Measurements from ENCODE around the gene TOPBP1.

Gene TOPBP1

DNA sequence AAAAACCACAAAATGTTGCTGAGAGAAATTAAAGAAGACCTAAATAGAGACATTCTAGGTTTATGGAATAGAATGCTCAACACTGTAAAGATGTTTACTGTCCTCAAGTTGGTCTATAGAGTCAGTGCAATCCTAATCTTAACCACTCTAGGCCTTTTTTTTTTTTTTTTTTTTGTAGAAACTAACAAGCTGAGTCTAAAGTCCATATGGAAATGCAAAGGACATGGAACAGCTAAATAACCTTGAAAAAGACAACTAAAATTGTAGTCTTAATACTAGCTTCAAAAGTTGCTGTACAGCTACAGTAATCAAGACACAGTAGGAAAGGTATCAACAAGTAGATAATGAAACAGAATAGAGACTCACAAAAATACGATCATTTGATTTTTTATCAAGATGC lies 55.4 kb downstream of the TOPBP1 start:
- no peak for DNase-seq

DNA sequence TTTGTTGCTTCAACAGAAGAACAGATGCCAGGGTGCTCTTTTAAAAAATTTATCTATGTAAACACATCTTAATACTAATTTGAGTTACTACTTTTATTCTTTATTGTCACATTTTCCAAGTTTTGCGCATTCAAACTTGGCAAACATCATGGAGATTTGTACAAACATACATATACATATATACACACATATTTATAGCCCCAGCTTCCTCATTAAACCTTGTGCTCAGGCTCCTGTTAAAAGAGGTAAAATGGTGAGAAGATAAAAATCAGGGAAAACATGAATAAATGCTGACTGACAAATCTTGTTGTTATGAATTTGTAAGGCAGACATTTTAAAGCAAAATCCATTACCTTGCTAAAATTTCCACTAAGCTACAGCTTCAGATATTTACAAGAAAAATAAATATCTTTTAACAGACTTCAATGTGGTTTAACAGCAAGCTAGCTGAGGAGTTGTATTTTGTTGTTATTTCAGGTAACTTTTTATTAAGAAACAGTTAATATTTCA lies 61.1 kb downstream of the TOPBP1 start:
- DNase-seq = no peak

DNA sequence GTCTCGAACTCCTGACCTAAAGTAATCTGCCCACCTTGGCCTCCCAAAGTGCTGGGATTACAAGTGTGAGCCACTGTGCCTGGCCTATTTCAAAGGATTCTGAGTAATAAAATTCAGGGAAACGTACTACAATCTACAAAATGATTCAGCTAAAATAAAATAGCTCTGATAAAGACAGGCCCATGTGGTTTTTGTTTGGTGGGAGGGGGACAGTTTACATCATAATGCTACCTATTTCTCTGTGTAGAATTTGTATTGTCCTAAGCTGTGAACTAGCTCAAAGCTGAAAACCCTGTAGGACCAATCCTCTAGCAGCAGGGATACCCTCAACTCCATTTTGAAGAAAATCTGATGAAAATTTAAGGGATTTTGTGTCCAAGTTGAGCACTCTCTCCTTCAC lies 62.5 kb downstream of the TOPBP1 start:
- DNase-seq = no peak

DNA sequence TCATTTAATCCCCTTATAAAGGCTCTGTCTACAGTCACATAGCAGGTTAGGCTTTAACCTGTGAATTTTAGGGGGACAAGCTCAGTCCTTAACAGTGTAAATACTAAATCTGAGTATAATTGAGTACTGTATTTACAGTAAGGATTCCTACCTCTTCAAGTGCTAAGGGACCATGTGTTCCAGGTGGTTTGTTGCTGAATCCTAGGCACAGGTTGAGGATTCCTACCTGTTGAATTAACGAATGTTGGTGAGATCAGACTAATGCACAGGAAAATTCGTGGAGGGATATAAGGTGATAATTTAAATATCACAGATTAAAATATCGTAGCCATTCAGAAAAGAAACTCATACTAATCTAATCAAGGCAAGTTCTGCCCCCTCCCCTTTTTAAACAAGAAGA lies 63.3 kb downstream of the TOPBP1 start:
- DNase-seq = no peak

DNA sequence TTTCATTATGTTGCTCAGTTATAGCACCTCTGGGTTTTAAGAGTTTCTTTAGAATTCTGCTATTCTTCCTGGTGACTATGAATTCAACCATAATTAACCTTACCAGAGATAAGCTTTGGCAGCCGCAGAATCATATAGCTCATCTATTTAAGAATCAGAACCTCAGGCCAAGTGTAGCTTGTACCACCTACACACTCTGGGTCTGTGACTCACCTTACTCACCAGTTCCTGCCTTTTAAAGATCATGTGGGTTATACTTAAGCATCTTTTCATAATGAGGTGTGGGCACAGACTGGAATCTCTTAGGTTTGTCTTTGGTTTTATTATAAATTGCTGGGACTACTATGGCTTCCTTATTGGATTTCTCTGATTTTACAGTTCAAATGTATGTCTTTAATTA lies 66.4 kb downstream of the TOPBP1 start:
- no peak for DNase-seq

DNA sequence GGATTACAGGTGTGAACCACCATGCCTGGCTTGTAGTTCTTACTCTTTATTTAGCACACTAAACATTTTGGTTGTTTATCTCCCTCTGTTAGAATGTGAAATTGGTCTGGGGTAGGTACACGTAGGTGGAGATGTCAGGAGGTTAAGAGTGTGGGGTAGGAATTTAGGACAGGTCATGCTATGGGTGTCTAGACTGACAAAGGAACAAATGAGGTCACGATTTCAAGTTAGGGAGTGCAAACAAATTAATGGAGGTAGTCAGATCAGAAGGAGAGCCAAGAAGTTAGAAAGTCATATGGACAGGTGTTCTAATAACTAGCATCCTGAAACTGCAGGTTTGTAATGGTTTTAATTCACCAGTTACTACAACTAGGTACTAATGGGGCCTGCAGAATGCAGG lies 68.5 kb downstream of the TOPBP1 start:
- no peak for DNase-seq

DNA sequence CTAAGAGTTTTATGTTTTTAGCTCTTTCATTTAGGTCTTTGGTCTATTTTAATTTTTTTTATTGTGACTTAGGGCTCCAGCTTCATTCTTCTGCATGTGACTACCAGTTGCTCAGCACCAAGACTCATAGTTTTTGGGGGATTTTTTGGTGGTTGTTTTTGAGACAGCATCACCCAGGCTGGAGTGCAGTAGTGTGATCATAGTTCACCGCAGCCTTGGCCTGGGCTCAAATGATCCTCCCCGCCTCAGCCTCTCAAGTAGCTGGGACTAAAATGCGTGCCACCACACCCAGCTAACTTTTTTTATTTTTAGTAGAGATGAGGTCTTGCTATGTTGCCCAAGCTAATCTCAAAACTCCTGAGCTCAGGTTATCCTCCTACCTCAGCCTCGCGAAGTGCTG lies 68.9 kb downstream of the TOPBP1 start:
- DNase-seq = no peak

DNA sequence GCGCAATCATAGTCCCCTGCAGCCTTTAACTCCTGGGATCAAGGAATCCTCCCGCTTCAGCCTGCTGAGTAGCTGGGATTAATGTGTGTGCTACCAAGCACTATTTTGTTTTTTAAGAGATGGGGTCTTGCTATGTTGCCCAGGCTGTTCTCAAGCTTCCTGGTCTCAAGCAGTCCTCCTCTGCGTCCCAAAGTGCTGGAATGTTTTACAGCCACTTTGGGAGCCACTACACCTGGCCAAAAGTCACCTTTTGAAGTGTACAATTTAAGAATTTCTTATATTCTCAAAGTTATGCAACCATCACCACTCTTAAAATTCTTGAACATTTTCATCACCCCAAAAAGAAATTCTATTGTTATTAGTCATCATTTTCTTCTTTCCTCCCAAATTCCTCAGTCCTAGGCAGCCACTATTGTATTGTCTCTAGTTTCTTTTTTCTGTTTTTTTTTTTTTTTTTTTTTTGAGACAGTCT lies 70.4 kb downstream of the TOPBP1 start:
- DNase-seq = no peak

DNA sequence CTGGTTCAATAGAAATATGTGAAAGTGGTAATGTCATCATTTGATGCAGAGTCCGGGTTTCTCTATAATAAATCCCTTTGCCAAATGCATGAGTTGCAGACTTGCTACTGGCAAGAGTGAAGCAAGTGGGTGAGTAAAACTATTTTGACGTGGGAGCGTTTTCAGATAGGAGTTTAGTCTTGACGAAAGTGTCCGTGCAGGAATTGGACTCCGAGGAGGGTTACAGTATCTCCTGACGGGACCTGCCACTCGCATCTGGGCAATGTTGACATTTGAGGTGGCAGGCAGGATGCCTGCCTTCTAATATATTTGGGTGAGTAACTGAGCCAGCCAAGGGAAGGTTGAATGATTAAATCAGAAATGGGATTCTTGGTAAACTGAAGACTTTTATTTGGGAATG lies 72.2 kb downstream of the TOPBP1 start:
- no peak for DNase-seq

DNA sequence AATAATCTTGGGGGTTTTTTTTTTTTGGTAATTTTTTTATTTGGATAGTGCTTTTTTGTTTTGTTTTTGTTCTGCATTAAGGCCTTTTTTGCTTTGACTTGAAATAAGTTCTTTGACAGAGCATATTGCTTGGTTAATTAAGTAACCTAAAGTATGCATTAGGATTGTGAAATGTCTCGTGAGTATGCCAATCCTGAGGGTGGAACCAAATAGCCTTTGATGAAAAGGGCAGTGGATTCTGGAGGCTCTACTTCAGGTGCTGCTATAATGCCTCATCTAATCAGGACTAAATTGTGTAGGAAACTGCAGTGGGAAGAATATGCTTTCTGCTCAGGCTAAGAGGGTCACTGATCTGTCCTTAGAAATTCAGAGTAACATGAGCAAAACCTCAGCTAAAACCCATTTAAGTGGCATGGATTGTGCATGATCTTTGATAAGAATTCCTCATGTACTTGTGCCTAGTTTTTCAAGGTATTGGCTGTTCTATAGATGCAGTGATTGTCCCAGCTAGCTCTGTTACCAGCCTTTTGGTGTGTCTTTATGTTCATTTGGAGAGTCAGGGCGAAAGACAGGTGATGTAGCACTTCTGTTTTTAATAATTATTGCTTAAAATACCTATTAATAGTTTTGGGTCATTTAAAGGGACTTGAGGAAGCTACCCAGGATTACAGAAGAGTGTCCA lies 72.8 kb downstream of the TOPBP1 start:
- DNase-seq = no peak

DNA sequence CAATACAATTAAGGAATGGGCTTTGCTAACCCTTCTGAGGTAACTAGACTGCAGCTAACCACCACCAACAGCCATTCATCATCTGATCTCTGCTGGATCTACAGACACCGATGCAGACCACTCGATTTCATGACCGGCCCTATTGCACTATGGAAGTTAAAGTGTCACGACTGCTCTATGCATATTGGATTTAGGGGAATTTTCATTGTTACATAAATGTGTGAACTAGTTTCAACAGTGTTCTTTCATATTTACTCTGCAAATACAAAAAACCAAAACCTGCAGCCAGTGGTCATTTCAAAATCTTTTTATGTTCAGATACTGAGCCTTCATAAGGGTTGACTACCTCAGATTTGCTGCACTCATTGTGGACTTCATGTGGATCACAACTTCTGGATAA lies 73.7 kb downstream of the TOPBP1 start:
- DNase-seq = no peak

DNA sequence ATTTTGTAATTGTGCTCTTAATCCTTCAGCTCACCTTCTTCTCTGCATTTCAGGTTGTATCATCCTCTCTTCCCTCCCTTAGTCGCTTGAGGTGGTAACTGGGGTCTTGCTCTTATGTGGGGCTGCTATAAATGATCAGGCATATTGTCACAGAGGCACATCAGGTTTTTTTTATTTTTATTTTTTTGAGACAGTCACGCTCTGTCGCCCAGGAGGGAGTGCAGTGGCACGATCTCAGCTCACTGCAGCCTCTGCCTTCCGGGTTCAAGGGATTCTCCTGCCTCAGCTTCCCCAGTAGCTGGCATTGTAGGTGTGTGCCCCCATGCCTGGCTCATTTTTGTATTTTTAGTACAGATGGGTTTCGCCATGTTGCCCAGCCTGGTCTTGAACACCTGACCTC lies 78.3 kb downstream of the TOPBP1 start:
- no peak for DNase-seq

DNA sequence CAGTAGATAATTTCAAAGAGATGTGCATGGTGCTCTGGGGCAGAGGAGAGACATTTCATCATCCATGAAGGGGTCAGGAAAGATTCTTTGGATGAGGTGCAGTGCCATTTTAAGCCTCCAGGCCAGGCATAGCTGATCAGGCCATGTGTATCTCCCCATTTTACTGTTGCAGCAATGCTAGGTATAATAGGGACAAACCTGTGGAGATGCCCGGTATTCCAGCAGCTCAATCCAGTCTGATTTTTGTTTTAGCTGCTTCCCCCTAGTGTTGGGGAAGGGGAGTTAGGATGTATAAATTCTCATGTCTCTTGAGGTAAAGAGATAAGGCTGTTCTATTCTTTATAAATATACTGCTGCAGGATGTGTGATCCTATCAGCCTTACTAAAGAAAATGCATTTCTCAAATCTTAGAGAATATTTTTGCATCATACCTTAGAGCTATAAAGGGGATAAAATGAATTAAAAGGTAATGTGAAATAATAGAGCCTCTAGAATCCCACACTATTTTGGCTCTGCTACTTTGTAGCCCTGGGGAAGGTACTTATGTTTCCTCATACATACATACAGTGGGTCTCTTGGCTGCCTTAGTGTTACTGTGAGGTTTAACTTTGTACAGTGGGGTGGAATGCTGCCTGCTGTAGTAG lies 83.1 kb downstream of the TOPBP1 start:
- DNase-seq = no peak

DNA sequence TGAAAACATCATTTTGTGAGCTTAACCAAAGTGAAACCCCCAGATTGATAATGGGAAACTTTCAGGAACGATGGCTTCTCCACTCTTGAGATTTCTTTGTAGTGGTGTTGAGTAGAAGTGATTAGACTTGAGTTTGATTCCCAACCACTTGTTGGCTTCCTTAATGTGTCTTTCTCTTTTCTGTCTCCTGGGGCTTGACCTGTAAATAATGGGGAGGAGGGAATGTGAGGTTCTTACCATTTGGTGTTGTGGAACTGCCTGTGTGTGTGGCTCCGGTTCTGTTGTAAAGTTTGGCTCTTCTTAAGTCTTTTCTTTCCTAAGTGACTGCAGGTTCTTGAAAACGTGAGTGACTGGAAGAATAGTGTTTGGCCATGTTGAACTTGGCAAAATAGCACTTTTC lies 85.6 kb downstream of the TOPBP1 start:
- DNase-seq = no peak

DNA sequence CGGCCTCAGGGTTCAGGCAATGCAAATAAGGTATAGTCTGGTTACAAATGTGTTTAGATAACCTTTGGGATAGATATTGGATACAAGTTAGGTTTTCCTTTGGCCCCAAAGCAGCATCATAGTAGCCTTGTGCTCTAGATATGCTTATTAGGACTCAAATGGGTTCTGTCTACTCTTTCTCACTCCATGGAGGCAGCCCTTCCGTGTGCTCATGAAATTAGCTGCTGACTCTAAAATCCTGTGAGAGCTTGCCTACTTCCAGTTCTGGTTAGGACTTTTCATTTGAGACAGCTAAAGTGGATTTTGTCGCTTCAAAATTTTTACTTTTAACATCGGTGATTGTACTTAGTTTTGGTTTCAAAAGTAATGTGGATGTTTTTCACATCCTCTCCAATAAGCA lies 86.7 kb downstream of the TOPBP1 start:
- no peak for DNase-seq

DNA sequence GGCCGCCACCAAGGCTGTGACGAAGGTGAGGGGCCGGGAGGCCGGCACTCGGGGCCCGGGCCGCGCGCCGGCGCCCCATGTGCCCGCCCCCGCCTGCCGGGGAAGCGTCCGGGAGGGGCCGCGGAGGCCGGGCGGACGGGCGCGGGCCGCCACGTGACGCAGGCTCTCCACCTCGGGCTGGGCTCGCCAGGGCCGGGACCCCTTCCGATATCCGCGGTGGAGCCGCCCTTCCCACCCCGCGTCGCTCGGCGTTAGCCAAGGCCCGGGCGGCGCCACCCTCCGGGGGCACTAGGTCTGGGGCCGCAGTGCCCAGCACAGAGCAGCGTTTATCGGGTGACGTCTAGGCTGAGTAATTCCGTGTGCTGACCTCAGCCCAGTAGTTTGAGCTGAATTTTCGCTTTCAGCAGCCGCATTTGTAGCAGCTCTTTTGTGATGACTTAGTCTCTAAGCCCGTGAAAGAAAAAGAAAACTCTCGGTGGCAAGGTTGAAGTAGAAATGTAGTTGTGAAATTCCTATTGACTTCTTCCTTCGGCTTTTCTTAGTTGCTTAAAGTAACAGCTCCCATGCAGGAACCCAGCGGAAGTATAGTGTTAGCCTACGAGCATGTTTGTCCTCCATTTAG lies 87.4 kb downstream of the TOPBP1 start:
- DNase-seq = peak; percentile 89

DNA sequence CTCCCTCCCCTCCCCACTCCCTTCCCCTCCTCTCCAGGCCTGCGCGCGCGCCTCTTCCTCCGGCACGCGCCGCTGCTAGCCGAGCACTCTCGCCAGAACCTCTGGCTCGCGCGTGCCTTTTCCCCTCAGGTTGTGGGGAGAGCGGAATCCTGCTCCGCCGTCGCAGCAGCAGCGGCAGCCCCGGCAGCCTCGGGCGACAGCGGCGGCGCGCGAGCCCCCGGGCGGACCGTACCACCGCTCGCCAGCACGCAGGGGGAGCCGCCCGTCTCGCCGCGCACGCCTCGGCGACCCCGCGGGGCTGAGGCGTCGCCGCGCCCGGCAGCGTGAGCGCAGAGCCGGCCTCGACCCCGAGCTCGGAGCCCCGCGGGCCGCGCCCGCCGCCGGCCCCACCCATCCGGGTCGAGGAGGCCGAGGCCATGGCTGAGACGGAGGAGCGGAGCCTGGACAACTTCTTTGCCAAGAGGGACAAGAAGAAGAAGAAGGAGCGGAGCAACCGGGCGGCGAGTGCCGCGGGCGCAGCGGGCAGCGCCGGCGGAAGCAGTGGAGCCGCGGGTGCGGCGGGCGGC lies 88.0 kb downstream of the TOPBP1 start, which contains the start of gene CDV3:
TSS of gene CDV3 (plus strand) at position 58 of the 566 bp plus-strand sequence. CDS start at position 417, 359 bp downstream.
- DNase-seq = no peak

DNA sequence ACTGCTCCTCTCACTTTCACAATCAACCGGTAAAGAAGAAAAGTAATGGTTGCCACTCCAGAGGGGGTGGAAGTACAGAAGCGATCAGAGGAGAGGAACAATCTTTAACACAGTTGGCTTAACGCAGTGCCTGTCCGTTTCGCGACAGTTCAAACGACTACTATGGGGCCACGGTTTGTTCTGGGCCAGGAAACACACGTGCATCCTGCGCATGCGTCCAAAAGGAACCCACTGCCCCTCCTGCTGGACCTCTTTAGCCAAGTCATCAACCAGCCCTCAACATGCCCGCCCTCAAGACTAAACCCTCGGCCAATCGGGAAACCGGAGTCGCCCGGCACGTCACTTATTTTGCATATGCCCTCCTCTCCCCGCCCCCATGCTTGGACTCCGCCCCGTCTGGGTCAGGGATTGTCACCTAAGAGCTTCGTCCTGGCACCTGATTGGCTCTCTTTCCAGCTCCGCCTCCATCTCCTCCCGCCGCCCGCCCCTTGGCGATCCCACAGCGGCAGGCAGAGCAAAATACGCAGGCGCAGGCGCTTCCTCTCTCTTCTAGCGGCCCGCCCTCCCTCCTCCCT lies 88.6 kb downstream of the TOPBP1 start:
- peak; percentile 98 for DNase-seq

DNA sequence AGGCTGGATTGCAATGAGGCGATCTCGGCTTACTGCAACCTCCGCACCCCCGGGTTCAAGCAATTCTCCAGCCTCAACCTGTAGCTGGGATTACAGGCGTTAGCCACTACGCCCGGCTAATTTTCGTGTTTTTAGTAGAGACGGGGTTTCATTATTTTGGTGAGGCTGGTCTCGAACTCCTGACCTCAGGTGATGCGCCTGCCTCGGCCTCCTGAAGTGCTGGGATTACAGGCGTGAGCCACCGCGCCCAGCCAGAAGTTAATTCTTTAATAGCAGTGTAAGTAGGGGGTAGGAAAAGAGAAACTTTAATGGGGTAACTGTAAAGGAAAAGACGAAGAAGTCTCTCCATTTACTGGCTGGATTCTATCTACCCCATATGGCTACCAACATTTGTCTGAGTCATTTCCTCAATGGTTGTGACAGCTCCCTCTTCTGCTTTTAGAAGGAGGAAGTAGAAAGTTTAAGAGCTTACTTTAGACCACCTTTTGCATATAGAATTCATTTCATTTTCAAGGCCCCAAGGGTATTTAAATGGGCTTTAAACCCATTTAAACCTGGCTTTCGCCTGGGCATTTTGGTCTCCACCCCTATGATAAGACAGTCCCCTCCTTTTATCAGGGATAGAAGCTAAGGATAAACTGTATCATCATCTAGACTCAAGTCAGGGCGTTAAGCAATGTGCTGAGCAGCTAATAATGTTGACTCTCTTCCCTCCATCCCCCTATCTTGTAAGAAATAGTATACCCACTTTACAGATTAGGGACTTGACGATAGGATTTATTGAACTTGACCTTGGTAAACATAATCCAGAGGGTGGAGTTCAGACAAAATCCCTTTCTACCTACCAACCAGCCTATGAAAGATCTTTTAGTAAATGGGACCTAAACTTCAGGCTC lies 89.3 kb downstream of the TOPBP1 start:
- DNase-seq = no peak

DNA sequence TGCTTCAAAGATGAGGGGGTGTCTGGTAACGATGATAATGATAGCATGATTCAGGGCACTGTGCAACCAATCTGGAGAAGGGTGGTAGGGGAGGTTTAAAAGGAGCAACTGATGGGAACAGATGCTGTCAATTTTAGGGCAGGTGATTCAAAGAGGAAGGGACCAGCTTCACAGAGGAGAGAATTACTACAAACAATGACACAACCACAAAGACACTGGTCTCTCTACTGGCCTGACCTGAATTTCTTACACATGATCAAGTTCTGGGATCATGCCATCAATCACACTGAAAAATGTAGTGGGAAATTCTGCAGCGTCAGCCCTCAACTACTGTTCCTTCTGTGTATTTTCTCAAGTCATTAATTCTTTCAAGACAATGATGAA lies 90.8 kb downstream of the TOPBP1 start:
- no peak for DNase-seq

DNA sequence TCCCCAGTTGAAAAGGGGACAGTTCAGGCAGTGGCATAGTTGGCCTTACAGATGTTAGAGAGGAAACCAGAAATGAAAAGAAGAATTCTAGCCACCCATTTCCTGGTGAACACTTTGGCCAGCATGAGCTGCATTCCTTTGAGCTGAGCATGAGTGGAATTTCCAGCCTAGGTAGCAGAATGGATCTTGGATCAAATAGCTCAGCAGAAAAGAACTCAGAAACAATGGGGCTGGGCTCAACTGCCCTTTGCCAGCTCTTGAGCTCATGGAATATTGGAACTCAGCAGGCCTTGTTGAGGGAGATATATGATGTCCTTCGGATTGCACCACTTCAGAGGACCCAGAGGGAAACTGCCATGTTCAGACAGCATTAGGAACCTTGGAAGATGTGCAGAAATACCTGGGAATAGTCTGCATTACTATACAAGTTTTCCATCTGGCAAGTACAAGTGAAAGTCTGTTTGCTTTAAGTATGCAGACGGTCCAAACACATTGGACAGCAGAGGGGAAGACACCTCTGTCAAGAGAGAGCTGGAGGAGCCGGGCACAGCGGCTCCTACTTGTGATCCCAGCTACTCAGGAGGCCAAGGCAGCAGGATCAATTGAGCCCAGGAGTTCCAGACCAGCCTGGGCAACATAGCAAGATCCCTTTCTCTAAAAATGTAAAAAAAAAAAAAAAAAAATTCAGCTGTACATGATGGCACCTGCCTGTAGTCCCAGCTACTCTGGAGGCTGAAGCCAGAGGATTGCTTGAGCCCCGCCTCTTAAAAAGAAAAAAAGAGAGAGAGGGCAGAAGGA lies 91.4 kb downstream of the TOPBP1 start:
- DNase-seq = no peak
